Posterior cingulate gyrus (tissue), 11 donors: Measurements from ENCODE around the gene ACAP3.

Experiments used
- DNase-seq, 10 donors: peaks; one replicate each; pipeline versions ENCODE4 v3.0.0 to v3.0.0-alpha.2; 2020 to 2021; ENCODE audit warnings: mixed read lengths in 3 of 10
- intact Hi-C: fragments of 100-400 bp; cut with DNase I; formaldehyde crosslinking; loops from one replicate; pipeline ENCODE4 v1.15.1; 2023

ACAP3 gene

GRCh38 chr1:1291548-1292441 is 15.9 kb downstream of the ACAP3 start:
- peak in 8 of 10 donors; percentile 45 to 94 (median 68) for DNase-seq
- intact Hi-C loops = loop anchor here (10.0 kb wide), 1 partner anchor 843 kb away; no protein-coding TSS in a partner anchor

- DNase-seq = peak in 2 of 10 donors; percentile 10 to 91
- intact Hi-C loops = loop anchor here (10.0 kb wide), 1 partner anchor 844 kb away; no protein-coding TSS in a partner anchor
These were observed 16.7 kb downstream of the ACAP3 start for GRCh38 chr1:1291023-1291528.

- intact Hi-C loops = loop anchor here (10.0 kb wide), 1 partner anchor 845 kb away; no protein-coding TSS in a partner anchor
- DNase-seq = peak in 5 of 10 donors; percentile 61 to 93 (median 73)
These were observed 17.4 kb downstream of the ACAP3 start for GRCh38 chr1:1290238-1290731.

- intact Hi-C loops = no loop called here
- peak in 2 of 10 donors; percentile 24 to 84 for DNase-seq
These were observed 20.2 kb downstream of the ACAP3 start for GRCh38 chr1:1287288-1288110.

- intact Hi-C loops = no loop called here
- peak in 3 of 10 donors; percentile 9 to 79 (median 24) for DNase-seq
These were observed 21.1 kb downstream of the ACAP3 start for GRCh38 chr1:1286313-1287261.

- intact Hi-C loops = no loop called here
- peak in 2 of 10 donors; percentile 25 to 83 for DNase-seq
These were observed 22.0 kb downstream of the ACAP3 start for GRCh38 chr1:1285611-1286311.

- intact Hi-C loops = no loop called here
- peak in 1 of 10 donors; percentile 79 for DNase-seq
These were observed 22.6 kb downstream of the ACAP3 start for GRCh38 chr1:1285102-1285571.

- intact Hi-C loops = no loop called here
These were observed 23.3 kb downstream of the ACAP3 start for GRCh38 chr1:1284221-1285101.

GRCh38 chr1:1283821-1284220 is 23.9 kb downstream of the ACAP3 start:
- DNase-seq = peak in 2 of 10 donors; percentile 38 to 86
- intact Hi-C loops = no loop called here

More at GRCh38 chr1:1284221-1285101, 23.3 kb downstream of the ACAP3 start:
- peak in 1 of 10 donors; percentile 78 for DNase-seq

GRCh38 chr1:1282998-1283397 is 24.7 kb downstream of the ACAP3 start:
- DNase-seq = peak in 2 of 10 donors; percentile 15 to 74
- intact Hi-C loops = no loop called here

GRCh38 chr1:1281533-1282321 is 26.0 kb downstream of the ACAP3 start:
- intact Hi-C loops = no loop called here
- peak in 1 of 10 donors; percentile 82 for DNase-seq

- DNase-seq = peak in 1 of 10 donors; percentile 75
- intact Hi-C loops = no loop called here
These were observed 26.8 kb downstream of the ACAP3 start for GRCh38 chr1:1280782-1281481.

- DNase-seq = peak in 1 of 10 donors; percentile 58
- intact Hi-C loops = no loop called here
These were observed 28.7 kb downstream of the ACAP3 start for GRCh38 chr1:1279028-1279427.

GRCh38 chr1:1278620-1279019 is 29.1 kb downstream of the ACAP3 start:
- intact Hi-C loops = no loop called here

GRCh38 chr1:1275836-1276235 is 31.9 kb downstream of the ACAP3 start:
- no peak for DNase-seq
- intact Hi-C loops = no loop called here

More at GRCh38 chr1:1278620-1279019, 29.1 kb downstream of the ACAP3 start:
- DNase-seq = no peak

- no peak for DNase-seq
- intact Hi-C loops = loop anchor here (5.0 kb wide), 1 partner anchor 32 kb away; the partner anchor contains the start of genes ACAP3 and PUSL1
These were observed 32.7 kb downstream of the ACAP3 start for GRCh38 chr1:1274931-1275431.
